Stimulated activated CD4-positive, alpha-beta T cell treated with anti-CD3 and anti-CD28 coated beads, Interleukin-1b, Interleukin-23, amount 100 ng/mL, for 24 hours (primary cell): Measurements from ENCODE around the gene AK9.

ENCODE experiments used
- DNase-seq, 4 experiments: peaks; one replicate each; pipeline ENCODE4 v3.0.0-alpha.2; 2020; ENCODE audit warnings: low read depth in 4 of 4, low spot score in 1 of 4

Gene AK9

GRCh38 chr6:109515781-109516409 is 175.1 kb downstream of the AK9 start:
- no peak for DNase-seq

GRCh38 chr6:109514946-109515345 is 176.1 kb downstream of the AK9 start:
- DNase-seq: no peak

GRCh38 chr6:109513571-109514071 is 177.4 kb downstream of the AK9 start:
- DNase-seq: no peak

GRCh38 chr6:109512271-109512817 is 178.7 kb downstream of the AK9 start:
- no peak for DNase-seq

- DNase-seq: no peak
Measured at GRCh38 chr6:109511832-109512231, 179.2 kb downstream of the AK9 start.

GRCh38 chr6:109510358-109510757 is 180.6 kb downstream of the AK9 start:
- no peak for DNase-seq

- DNase-seq: no peak
Measured at GRCh38 chr6:109508166-109508860, 182.7 kb downstream of the AK9 start.

- no peak for DNase-seq
Measured at GRCh38 chr6:109507490-109508072, 183.4 kb downstream of the AK9 start.

- no peak for DNase-seq
Measured at GRCh38 chr6:109506841-109507240, 184.2 kb downstream of the AK9 start.

GRCh38 chr6:109506314-109506713 is 184.7 kb downstream of the AK9 start:
- no peak for DNase-seq

GRCh38 chr6:109503327-109504224 is 187.4 kb downstream of the AK9 start:
- DNase-seq: no peak

GRCh38 chr6:109498936-109499335 is 192.1 kb downstream of the AK9 start:
- DNase-seq: no peak

GRCh38 chr6:109498052-109498451 is 192.9 kb downstream of the AK9 start:
- DNase-seq: no peak

- no peak for DNase-seq
Measured at GRCh38 chr6:109496036-109496772, 194.8 kb downstream of the AK9 start.

GRCh38 chr6:109493865-109494264 is 197.1 kb downstream of the AK9 start:
- no peak for DNase-seq

- no peak for DNase-seq
Measured at GRCh38 chr6:109491207-109491938, 199.6 kb downstream of the AK9 start.

GRCh38 chr6:109490713-109491112 is 200.3 kb downstream of the AK9 start:
- no peak for DNase-seq

GRCh38 chr6:109488001-109488400 is 203.0 kb downstream of the AK9 start:
- no peak for DNase-seq

GRCh38 chr6:109486068-109486467 is 204.9 kb downstream of the AK9 start:
- DNase-seq: no peak
